MM.1S (cell line): ENCODE data around the gene SIK1.

Experiments
- CTCF ChIP-seq: fragments of 300-600 bp; sonication (generic); IDR thresholded peaks from 2 replicates; pipeline ENCODE4 v1.5.1; 2016; ENCODE audit warnings: antibody characterized with exemption, low read length, mixed read lengths
- EZH2 ChIP-seq: fragments of 300-600 bp; sonication (generic); optimal IDR thresholded peaks from 2 replicates; pipeline ENCODE3; 2017; ENCODE audit warnings: low read depth, mild to moderate bottlenecking, antibody characterized with exemption, low read length, mixed read lengths

- TF ChIP-seq CTCF: no peak
- no peak for TF ChIP-seq EZH2
These were observed 52.6 kb downstream of the SIK1 start for GRCh38 chr21:43374228-43374885.
